NCI-H1417 treated with DMSO at 0.1 percent for 48 hours (cell line): ENCODE data around the gene PTPRJ.

ENCODE experiments used
- DNase-seq: peaks from one replicate; lab custom pipeline; 2025; lab: John Stamatoyannopoulos, UW

The PTPRJ gene

GRCh38 chr11:47967577-47968525 lies 12.5 kb upstream of the PTPRJ start:
- no peak for DNase-seq

- DNase-seq = no peak
These were observed 11.0 kb upstream of the PTPRJ start for GRCh38 chr11:47969401-47969800.

- no peak for DNase-seq
These were observed 8.9 kb upstream of the PTPRJ start for GRCh38 chr11:47971501-47971900.

- DNase-seq = no peak
These were observed 7.2 kb upstream of the PTPRJ start for GRCh38 chr11:47973173-47973572.

- no peak for DNase-seq
These were observed 3.4 kb upstream of the PTPRJ start for GRCh38 chr11:47976931-47977330.

- no peak for DNase-seq
These were observed 2.7 kb upstream of the PTPRJ start for GRCh38 chr11:47977623-47978022.

- DNase-seq = no peak
These were observed 826 bp upstream of the PTPRJ start for GRCh38 chr11:47979378-47980087.

- no peak for DNase-seq
These were observed 705 bp downstream of the PTPRJ start for GRCh38 chr11:47980907-47981621.

GRCh38 chr11:47981667-47982404 lies 1.5 kb downstream of the PTPRJ start:
- no peak for DNase-seq

GRCh38 chr11:47982616-47983015 lies 2.3 kb downstream of the PTPRJ start:
- no peak for DNase-seq

GRCh38 chr11:47983464-47984397 lies 3.4 kb downstream of the PTPRJ start:
- DNase-seq = no peak

- no peak for DNase-seq
These were observed 5.9 kb downstream of the PTPRJ start for GRCh38 chr11:47986219-47986618.

- no peak for DNase-seq
These were observed 6.4 kb downstream of the PTPRJ start for GRCh38 chr11:47986742-47987141.

GRCh38 chr11:47987310-47987709 lies 7.0 kb downstream of the PTPRJ start:
- no peak for DNase-seq

- no peak for DNase-seq
These were observed 7.4 kb downstream of the PTPRJ start for GRCh38 chr11:47987781-47988180.

GRCh38 chr11:47989779-47990178 lies 9.4 kb downstream of the PTPRJ start:
- DNase-seq = no peak

GRCh38 chr11:47991266-47991830 lies 11.0 kb downstream of the PTPRJ start:
- no peak for DNase-seq

- no peak for DNase-seq
These were observed 11.5 kb downstream of the PTPRJ start for GRCh38 chr11:47991894-47992293.

- DNase-seq = no peak
These were observed 12.8 kb downstream of the PTPRJ start for GRCh38 chr11:47992959-47993820.
